Right lobe of liver (tissue), 6 donors: ENCODE results near the gene CTDSP2. TPM values are rescaled to one million over a fixed set of nuclear protein-coding genes. Genes with fewer than 3 reads are reported as not detected.
A peak's percentile ranks its signal among the peaks of the same experiment; 100 is the strongest.

ENCODE experiments used
- ATAC-seq, 4 donors: fragments of 200-7000 bp; cut with Tn5 transposase; one replicate each; pipeline ENCODE4 v1.9.1; 2020; ENCODE audit warnings: mild to moderate bottlenecking in 4 of 4, moderate library complexity in 4 of 4
- DNase-seq, 3 donors: peaks; one replicate each; pipeline ENCODE4 v3.0.0-alpha.2; 2020
- H3K27ac ChIP-seq, 3 donors: fragments of 200-600 bp; one replicate each; pipeline ENCODE4 v1.8.0; 2022
- H3K27me3 ChIP-seq, 2 donors: fragments of 200-600 bp; one replicate each; pipeline ENCODE4 v1.8.0; 2022
- H3K36me3 ChIP-seq, 4 donors: fragments of 200-600 bp; sonication (generic) in 1 of 4; one replicate each; pipeline versions ENCODE4 v1.5.1 to v1.8.0; 2017 to 2022; ENCODE audit warnings: control low read depth in 1 of 4
- H3K4me1 ChIP-seq, 4 donors: fragments of 200-600 bp; sonication (generic) in 1 of 4; one replicate each; pipeline versions ENCODE4 v1.5.1 to v1.8.0; 2017 to 2022; ENCODE audit warnings: control low read depth in 1 of 4
- H3K4me3 ChIP-seq, 3 donors: fragments of 200-600 bp; one replicate each; pipeline ENCODE4 v1.8.0; 2022
- H3K9me3 ChIP-seq, 4 donors: fragments of 200-600 bp; sonication (generic) in 1 of 4; one replicate each; pipeline versions ENCODE4 v1.5.1 to v1.8.0; 2017 to 2022; ENCODE audit warnings: control low read depth in 1 of 4
- POLR2A ChIP-seq: fragments of 450-650 bp; IDR thresholded peaks from one replicate; pipeline ENCODE4 v1.6.1; 2017; ENCODE audit warnings: antibody characterized with exemption, mild to moderate bottlenecking
- WGBS: methylation state at CpG from one replicate; pipeline ENCODE4 v1.1.6; 2018; ENCODE audit warnings: low coverage, low lambda C conversion rate; ENCODE audit not compliant: insufficient coverage; ENCODE audit errors: missing lambda C conversion rate; 5-methylcytosine and 5-hydroxymethylcytosine counted together
- intact Hi-C, 2 donors: fragments of 100-400 bp; cut with DNase I; formaldehyde crosslinking; loops; one replicate each; pipeline versions ENCODE4 v1.11.2 to v1.14.1; 2022
- total RNA-seq, 6 experiments: library from RNA; depleted of rRNA in 2 of 6; stranded (reverse); fragments of >200 nt in 2 of 6; fragmentation: NEBNext Ultra II Directional in 3 of 6; extraction: Animal tissue kit (Norgen Biotek cat#: 25700) in 3 of 6; gene quantifications; one replicate each; pipeline versions ENCODE4 v1.1.0 to v1.2.4, GENCODE V29; 2016 to 2023
- TF ChIP-seq, protein P1 (sequence below), 4 donors: fragments of 200-600 bp in 3 of 4; fragments of 450-650 bp in 1 of 4; IDR thresholded peaks; one replicate each; pipeline versions ENCODE4 v1.5.1 to v1.8.0; 2016 to 2022; ENCODE audit warnings: antibody characterized with exemption in 4 of 4, mild to moderate bottlenecking in 2 of 4
- donor health status: DM: no; HTN: yes; CAD: no.
- donor health status: DM: no; HTN: no; CAD: no.
- donor health status: DM: no; HTN: no; CAD: no.
- donor health status: DM: no; HTN: yes; CAD: no.
- donor health status: DM: no; HTN: yes; CAD: no.

Gene CTDSP2
- total RNA-seq, 6 experiments from 2014 or later: 39.3 to 84.2 (median 64.7) TPM

- TF ChIP-seq, protein P1, sequence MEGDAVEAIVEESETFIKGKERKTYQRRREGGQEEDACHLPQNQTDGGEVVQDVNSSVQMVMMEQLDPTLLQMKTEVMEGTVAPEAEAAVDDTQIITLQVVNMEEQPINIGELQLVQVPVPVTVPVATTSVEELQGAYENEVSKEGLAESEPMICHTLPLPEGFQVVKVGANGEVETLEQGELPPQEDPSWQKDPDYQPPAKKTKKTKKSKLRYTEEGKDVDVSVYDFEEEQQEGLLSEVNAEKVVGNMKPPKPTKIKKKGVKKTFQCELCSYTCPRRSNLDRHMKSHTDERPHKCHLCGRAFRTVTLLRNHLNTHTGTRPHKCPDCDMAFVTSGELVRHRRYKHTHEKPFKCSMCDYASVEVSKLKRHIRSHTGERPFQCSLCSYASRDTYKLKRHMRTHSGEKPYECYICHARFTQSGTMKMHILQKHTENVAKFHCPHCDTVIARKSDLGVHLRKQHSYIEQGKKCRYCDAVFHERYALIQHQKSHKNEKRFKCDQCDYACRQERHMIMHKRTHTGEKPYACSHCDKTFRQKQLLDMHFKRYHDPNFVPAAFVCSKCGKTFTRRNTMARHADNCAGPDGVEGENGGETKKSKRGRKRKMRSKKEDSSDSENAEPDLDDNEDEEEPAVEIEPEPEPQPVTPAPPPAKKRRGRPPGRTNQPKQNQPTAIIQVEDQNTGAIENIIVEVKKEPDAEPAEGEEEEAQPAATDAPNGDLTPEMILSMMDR (IDR thresholded peaks at IDR 0.05): no peak
- no peak for TF ChIP-seq POLR2A
- H3K9me3 ChIP-seq: no peaks in the 10 kb centered on the region
- H3K4me1 ChIP-seq: peaks cover 2 to 99% (median 61%) of the 10 kb centered on the region in 4 donors
- 20% methylated on average over 4 of the region's 5 CpGs for WGBS
- peak overlapping the region in 2 of 3 donors; percentile 41 for H3K27ac ChIP-seq
- intact Hi-C loops: no loop called here
- no peaks in the 10 kb centered on the region for H3K27me3 ChIP-seq
- DNase-seq (no peak), ATAC-seq (peak; percentile 4 to 48 (median 20))
- H3K4me3 ChIP-seq: no peak overlapping the region
- no peaks in the 10 kb centered on the region for H3K36me3 ChIP-seq
Measured at GRCh38 chr12:57837864-57838562, 8.5 kb downstream of the CTDSP2 start.

GRCh38 chr12:57836442-57837375 is 9.8 kb downstream of the CTDSP2 start:
- peak in 2 of 3 donors; percentile 68 to 76 for DNase-seq
- H3K4me1 ChIP-seq: peaks cover 2 to 93% (median 51%) of the 10 kb centered on the region in 4 donors
- no peaks in the 10 kb centered on the region for H3K9me3 ChIP-seq
- no peak overlapping the region for H3K4me3 ChIP-seq
- intact Hi-C loops: no loop called here
- peak overlapping the region in 2 of 3 donors; percentile 41 to 52 for H3K27ac ChIP-seq
- WGBS: 14% methylated on average over 13 of the region's 13 CpGs
- TF ChIP-seq, protein P1 (IDR thresholded peaks at IDR 0.05): no peak
- TF ChIP-seq POLR2A: no peak
- ATAC-seq: peak; percentile 45 to 65 (median 60)
- no peaks in the 10 kb centered on the region for H3K36me3 ChIP-seq
- H3K27me3 ChIP-seq: no peaks in the 10 kb centered on the region

- DNase-seq: no peak
- intact Hi-C loops: no loop called here
- TF ChIP-seq, protein P1 (IDR thresholded peaks at IDR 0.05): no peak
- TF ChIP-seq POLR2A: no peak
- Histone ChIP-seq H3K36me3 (no peaks in the 10 kb centered on the region), H3K9me3 (no peaks in the 10 kb centered on the region), H3K27ac (peak overlapping the region in 1 of 3 donors; percentile 41), H3K4me1 (peaks cover 2 to 93% (median 41%) of the 10 kb centered on the region in 4 donors), H3K4me3 (no peak overlapping the region), H3K27me3 (no peaks in the 10 kb centered on the region)
- WGBS: 57% methylated on average over 3 of the region's 9 CpGs
- no peak for ATAC-seq
Measured at GRCh38 chr12:57835366-57836288, 10.9 kb downstream of the CTDSP2 start.
